Embryonic facial prominence (tissue), 1 donor: ENCODE measurements around the gene ABCG1.
"Not testable (repeated sequence)": the region's sequence is repeated elsewhere in the genome, so short reads cannot be mapped to it uniquely, and the experiment has no call there.

Source experiments
- DNase-seq: peaks from one replicate; pipeline ENCODE4 v3.0.0-alpha.2; 2016; ENCODE audit errors: extremely low spot score

ABCG1 gene

GRCh38 chr21:42289926-42290325, 71.0 kb downstream of the ABCG1 start:
- DNase-seq, result no peak

- DNase-seq, result no peak
Measured at GRCh38 chr21:42290505-42290904, 71.6 kb downstream of the ABCG1 start.

- no peak for DNase-seq
Measured at GRCh38 chr21:42291003-42291750, 72.2 kb downstream of the ABCG1 start.

GRCh38 chr21:42291751-42292562, 73.0 kb downstream of the ABCG1 start:
- no peak for DNase-seq

- not testable (repeated sequence) for DNase-seq
Measured at GRCh38 chr21:42292563-42293142, 73.7 kb downstream of the ABCG1 start.

- DNase-seq, result no peak
Measured at GRCh38 chr21:42293649-42294272, 74.8 kb downstream of the ABCG1 start.

- no peak for DNase-seq
Measured at GRCh38 chr21:42294273-42294880, 75.4 kb downstream of the ABCG1 start.

GRCh38 chr21:42295845-42296244, 76.9 kb downstream of the ABCG1 start:
- DNase-seq, result no peak

GRCh38 chr21:42296501-42296900, 77.6 kb downstream of the ABCG1 start:
- no peak for DNase-seq

- DNase-seq, result no peak
Measured at GRCh38 chr21:42297377-42297776, 78.4 kb downstream of the ABCG1 start.

GRCh38 chr21:42298237-42298636, 79.3 kb downstream of the ABCG1 start:
- no peak for DNase-seq

GRCh38 chr21:42298657-42299056, 79.7 kb downstream of the ABCG1 start:
- no peak for DNase-seq

GRCh38 chr21:42299324-42300044, 80.5 kb downstream of the ABCG1 start:
- DNase-seq, result no peak

GRCh38 chr21:42300045-42300583, 81.2 kb downstream of the ABCG1 start:
- DNase-seq, result no peak

- no peak for DNase-seq
Measured at GRCh38 chr21:42300956-42301355, 82.0 kb downstream of the ABCG1 start.

- DNase-seq, result no peak
Measured at GRCh38 chr21:42301371-42302075, 82.6 kb downstream of the ABCG1 start.

- DNase-seq, result no peak
Measured at GRCh38 chr21:42302076-42302650, 83.2 kb downstream of the ABCG1 start.

- no peak for DNase-seq
Measured at GRCh38 chr21:42302794-42303193, 83.9 kb downstream of the ABCG1 start.

- DNase-seq, result no peak
Measured at GRCh38 chr21:42303443-42303842, 84.5 kb downstream of the ABCG1 start.
